Mucosa of gallbladder (tissue), 1 donor: Measurements from ENCODE around the gene C14orf119. TPM values are rescaled to one million over a fixed set of nuclear protein-coding genes. Genes with fewer than 3 reads are reported as not detected.

Source experiments
- DNase-seq: peaks from one replicate; pipeline ENCODE4 v3.0.0-alpha.2; 2020; ENCODE audit warnings: low spot score
- total RNA-seq: library from RNA; stranded (reverse); gene quantifications from one replicate; pipeline ENCODE4 v1.2.1, GENCODE V29; 2021
- donor health status: DM: no; HTN: no; CAD: no.

The C14orf119 gene, protein sequence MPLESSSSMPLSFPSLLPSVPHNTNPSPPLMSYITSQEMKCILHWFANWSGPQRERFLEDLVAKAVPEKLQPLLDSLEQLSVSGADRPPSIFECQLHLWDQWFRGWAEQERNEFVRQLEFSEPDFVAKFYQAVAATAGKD
- total RNA-seq, result 46.1 TPM

DNA sequence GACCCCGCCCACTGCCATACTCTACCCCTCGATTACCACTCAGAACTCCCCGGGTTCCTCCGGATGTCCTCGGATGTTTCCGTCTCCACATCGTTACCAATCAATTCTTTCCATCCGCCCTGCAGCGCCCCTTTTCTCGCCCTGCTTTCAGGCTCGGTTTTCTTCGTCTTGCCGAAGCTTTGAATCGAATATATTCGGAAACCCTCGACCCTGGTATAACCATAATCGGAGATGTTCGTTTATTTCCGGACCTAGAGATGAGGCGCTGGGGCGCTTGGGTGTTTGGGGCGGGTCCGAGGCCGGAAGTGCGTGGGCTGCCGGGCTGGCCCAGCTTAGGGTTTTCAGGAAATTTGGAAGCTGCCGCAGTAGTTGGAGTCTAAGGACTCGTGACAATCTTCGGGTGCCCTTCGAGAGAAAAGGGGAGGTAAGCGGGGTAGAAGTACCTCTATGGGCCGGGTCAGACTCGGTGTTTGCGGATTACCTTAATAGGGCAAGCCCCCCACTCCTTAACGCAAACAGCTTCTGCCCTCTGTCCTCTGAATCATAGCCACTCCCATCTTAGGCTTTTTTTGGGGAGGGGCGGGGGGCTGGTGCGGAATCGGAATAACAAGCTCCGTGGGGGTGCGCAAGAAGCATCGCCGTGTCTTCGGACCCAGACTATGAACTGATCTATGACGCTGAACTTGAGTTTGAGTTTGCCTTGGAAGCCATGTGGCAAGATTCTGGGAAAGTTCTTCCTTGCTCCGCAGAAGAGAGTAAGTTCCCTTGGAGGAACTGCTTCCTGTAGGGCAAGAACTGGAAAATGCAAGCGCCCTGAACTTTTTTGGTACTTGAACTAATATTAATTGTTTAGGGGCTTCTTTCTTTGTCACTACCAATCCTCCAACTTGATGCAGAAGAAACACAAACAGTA is at the start of gene C14orf119:
TSS of gene C14orf119 (plus strand) at position 310 of the 913 bp plus-strand sequence. CDS start 2,154 bp downstream, outside the sequence.
- peak; percentile 100 for DNase-seq

DNA sequence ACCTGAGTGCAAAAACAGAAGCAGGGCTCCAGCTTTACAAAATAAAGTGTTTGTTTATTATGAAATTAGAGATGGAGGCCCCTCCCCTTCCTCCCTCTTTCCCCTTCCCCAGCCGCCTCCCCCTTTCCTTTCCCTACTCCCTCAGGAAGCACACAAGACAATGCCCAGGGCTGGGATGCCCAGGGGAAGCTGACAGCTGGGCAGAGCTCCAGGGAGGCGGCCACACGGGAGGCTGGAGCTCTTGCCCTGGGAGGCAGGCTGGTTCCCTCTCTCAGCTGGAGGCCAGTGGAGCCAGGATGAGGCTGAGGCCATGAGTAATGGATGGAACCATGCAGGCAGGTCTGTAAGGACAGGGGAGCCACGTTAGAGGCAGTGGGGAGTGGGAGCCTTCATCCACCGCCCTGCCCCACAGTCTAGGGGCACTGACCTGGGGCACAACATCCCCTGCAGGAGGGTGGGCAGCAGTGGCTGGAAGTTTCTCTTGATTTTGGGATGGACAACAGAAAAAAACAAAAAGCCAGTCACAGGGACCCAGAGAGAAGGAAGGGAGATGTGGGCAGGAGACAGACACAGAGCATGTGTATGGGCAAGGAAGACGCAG is 48.2 kb upstream of the C14orf119 start:
- DNase-seq, result no peak

DNA sequence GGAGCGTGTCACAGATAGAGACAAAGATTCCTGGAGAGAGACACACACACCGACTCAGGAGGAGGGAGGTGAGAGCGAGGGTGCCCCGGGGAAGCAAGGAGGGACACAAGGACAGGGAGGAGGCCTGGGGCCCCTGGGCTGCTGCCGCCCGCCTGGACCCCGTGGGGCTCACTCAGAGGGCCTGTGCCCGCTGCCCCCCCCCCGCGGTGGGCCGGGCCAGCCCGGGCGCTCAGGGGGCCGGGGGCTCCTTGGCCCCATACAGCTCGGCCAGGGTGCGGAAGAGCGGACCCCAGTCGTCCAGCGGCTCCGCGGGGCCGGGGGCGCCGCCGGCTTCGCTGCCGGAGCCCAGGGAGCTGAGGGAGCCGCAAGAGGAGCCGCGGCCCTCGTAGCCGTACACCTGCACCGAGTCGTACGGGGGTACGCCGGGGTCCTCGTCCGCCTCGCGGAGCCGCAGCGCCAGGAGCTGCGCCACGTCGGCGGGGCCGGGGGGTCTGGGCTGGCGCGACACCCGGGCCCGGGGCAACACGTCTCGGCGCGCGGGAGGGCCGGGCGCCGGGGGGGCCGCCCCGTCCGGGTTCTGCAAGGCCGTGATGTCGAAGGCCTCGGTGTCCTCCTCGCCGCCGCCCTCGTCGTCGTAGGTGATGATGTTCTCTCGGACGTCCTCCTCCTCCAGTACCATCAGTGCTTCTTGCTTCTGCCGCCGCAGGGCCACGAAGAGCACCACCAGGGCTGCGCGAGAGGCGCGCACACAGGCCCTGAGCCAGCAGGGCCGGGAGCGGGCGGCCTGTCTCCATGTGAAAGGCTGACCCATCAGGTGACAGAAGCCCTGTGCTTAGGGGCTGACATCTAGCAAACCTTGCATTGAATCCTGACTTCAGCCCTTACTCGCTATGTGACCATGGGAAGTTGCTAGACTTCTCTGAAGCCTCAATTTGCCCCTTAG is 47.3 kb upstream of the C14orf119 start:
- no peak for DNase-seq

DNA sequence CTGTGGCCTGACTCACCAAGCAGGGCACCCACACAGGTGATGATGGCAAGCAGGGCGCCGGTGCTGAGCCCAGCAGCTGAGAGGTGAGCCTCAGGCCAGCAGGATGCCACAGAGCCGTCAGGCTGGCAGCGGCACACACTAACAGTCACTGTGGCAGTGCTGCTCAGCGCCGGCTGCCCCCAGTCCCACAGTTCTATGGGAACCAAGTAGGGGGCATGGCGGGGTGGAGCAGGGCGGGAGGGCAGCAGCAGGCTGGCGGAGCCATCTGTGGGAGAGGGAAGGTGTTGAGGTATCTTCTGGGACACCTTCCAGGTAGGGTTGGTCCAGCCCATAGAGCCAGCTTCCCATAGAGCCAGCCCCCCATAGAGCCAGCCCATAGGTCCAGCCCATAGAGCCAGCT is 46.3 kb upstream of the C14orf119 start:
- DNase-seq, result no peak

DNA sequence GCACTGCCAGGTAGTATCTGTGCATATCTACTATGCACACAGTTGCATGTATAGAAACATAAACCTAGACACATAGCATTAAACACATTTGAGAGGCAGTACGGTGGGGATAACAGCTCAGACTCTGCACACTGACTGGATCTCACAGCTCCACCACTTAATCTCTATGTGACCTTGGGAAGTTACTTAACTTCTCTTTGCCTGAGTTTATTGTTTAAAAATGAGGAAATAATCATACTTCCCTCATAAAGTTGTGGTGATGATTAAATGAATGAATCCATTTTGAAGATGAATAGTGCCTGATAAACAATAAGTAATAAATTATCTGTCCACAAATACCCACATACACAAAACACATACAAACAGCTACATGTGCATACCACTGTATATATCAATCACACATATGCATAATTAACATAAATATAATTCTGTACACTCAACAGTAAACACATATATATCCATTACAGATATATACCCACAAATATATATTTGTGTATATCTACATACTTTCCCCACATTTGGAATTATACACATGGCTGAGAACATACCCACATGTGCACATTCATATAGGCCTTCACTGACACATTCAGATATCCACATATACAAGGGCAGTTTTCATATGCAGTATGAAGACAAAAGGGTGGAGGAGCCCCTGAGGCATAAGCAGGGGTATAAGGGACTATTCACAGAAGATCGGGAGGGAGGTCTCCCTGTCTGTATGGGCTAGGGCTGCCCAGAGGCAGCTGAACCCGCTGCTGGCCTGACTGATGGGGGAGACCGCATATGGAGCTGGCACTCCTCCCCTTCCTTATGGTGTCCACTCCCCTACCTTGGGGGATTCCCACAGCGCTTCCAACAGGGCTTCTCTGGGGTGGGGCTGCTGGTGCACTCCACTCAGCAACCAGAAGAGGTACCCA is 43.9 kb upstream of the C14orf119 start:
- no peak for DNase-seq

DNA sequence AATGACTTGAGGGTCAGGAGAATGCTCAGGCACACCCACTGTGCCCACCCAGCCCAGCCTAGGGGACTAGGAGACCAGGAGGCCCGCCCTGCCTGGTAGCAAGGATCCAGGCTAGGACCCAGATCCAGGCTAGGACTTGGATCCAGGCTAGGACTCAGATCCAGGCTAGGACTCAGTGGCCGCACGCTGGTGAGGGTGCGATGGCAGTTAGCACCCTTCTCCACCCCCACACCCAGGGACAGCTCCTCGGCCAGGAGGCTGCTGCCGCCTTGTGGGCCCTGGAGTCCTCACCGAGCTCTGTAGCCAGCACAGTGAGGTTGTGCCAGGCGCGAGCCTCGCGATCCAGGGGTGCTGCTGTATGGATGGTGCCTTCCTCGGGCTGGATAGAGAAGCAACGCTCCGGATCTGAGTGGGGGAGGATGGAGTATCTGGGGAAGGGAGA is 43.1 kb upstream of the C14orf119 start:
- DNase-seq, result no peak

DNA sequence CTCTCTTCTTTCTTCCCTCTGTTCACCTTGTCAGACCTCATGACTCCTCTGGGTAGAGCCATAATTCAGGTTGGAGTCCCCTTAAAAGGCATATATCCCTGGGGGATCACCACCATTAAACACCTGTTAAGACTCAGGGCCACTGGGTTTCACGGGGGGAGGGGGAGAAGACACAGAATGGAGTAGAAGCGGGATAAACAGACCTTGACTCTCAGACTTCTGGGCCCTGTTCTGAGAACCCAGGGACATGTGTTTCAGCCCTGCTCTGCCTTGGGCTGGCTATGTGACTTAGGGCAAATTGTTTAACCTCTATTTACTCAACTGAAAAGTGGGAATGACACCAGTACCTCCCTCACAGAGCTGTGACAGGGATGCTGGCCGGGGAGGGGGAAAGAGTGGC is 42.6 kb upstream of the C14orf119 start:
- no peak for DNase-seq

DNA sequence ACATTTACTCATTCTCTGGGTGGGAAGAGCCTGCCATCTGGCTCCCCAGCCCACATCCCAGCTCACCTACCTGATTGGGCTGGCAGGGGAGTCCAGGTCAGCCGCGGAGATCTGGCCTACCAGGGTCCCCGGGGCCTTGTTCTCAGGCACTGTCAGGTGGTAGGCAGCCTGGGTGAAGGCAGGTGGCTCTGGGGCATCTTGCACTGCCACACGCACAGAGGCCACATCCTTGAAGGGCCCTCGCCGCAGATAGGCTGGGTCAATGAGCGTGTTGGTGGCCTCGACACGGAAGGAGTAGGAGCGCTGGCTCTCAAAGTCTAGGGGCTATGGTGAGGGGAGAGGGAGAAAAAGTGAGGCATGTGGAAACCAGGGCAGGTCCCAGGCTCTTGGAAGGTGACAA is 41.9 kb upstream of the C14orf119 start:
- no peak for DNase-seq

DNA sequence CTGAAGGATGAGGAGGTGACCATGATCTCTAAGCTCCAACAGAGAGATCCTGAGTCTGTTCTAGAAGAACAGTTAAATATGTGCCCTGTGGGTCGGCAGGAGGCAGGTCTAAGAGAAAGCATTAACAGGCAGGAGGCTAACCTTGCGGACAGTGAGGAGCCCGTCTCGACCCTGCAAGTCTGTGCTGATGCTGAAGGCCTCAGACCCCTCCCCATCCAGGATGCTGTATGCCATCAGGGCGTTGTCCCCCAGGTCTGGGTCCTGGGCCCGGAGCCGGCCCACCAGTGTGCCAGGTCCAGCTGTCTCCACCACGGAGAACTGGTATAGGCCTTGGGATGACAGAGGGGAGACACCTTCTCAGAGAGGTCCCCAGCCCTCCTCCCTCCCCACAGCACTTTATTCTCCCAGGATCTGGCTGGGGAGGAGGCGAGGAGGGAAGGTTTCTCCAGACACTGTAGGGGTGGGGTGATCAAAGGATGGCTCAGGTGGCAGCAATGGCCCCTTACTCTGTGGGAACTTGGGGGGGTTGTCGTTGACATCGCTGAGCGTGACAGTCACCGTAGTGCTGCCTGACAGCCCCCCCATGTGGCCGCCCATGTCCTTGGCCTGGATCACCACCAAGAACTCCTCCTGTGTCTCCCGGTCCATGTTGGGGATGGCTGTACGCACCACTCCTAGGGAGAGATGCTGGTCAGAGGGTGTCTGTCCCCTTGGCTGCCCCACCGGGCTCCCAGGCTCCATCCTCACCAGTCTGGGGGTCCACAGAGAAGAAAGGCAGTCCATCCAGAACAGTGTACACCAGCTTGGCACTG is 41.1 kb upstream of the C14orf119 start:
- no peak for DNase-seq

DNA sequence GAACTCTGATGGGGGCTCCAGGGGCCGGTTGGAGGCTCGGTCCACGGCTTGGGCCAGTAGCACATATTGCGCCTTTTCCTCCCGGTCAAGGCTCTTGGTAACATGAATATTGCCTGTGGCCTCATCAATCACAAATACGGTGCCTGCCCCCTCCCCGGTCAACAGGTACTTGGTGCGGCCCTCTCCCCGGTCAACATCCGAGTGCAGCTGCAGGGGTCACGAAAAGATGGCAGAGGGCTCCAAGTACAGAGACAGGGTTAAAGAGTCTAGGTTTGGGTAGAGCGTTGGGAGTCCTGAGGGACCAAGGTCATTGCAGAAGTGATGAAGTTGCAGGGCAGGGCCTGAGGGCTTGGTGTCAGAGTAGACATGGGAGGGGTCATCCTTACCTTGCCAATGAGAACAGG is 40.2 kb upstream of the C14orf119 start:
- DNase-seq, result no peak

DNA sequence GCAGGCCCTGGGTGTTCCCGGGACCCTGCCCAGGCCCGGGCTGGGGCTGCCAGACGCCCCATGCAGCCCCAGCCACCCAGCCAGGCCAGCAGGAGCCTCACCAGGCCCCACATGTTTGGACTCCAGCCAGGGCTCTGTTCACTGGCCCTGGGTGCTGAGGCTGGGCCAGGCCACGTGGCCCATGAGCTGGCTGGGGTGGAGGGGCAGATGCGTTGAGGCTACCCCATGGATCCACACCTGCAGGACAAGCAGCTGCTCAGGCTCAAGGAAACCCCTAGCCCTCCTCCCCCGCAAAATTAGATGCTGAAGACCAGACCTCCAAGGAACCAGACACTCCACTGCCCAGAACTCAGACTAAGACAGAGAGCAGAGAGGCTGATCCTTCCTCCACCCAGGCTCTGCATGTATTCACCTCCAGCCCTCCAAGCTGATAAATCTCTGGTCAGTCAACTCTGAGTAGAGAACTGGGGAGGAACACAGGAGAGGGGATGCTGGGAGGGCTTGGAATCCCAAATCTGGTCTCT is 39.6 kb upstream of the C14orf119 start:
- no peak for DNase-seq

DNA sequence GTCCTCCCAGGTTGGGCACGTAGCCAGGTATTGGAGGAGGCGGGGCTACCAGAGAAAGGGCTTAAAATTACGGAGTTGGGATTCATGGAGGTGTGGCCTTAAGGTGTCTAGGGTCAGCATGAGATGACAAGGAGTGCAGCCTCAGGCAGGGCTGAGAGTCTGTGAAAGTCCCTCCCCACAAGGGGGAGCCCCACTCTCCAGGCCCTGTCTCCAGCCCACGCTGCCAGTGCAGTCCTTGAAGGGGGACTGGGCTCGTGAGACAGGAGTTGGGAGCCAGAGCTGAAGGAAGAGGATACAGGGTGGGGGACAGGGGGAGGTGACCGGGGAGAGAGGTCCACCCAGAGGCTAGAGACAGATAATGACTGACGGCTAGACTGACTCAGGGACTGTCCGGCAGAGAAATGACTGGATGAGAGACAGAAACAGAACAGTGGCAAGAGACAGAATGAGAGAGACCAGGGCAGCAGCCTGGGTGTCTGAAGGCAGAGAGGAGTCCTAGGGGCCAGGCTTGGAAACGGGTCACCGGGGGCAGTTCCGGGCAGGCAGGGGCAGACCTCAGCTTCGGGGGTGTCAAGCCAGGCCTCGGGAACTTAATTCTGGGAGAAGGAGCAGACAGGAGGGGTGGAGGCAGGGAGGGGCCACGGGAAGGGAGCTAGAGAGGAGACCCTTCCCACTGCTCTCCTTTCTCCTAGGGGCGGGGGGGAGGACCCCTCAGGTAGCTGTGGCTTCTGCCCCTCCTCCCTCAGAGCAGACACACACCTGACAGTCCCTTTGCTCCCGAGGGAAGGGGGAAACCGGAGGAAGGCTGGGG is 39.0 kb upstream of the C14orf119 start:
- DNase-seq, result peak; percentile 61

DNA sequence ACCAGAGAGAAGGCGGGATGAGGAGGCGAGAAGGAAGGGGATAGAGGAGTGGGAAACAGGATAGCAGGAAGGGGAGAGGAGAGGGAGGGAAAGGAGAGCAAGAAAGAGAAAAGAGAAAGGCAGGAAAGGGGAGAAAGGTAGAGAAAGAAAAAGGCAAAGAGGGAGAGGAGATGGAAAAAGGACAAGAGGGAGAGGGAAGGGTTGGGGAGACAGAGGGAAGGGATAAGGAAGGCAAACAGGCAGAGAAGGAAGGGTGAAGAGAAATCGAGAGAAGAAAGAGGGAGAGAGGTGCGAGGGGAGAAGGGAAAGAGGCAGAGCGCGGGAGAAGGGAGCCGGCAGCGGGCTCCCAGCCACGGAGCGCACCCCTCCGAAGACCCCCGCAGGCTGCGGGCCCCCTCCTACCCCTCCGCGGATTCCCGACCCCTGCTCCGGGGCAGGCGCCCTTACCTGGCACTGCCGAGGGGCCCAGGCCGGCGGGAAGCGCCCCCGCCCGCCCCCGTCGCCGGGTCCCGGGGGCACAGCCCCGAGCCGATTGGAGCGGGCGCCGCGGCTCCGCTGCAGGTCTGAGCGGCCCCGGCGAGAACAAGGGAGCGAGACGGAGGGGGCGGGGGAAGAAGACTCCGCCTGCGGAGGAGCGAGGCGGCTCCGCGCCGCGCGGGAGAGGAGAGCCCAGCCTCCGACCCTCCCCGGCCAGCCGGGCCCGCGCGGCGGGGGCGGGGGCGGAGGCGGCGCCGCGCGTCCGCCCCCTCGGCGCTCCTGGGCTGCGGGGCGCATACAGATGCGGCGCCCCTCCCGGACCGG is 38.1 kb upstream of the C14orf119 start, which contains the start of gene CDH24:
TSS of gene CDH24 (minus strand) at position 565 of the 801 bp plus-strand sequence. CDS start 1,787 bp downstream, outside the sequence.
- peak; percentile 74 for DNase-seq

DNA sequence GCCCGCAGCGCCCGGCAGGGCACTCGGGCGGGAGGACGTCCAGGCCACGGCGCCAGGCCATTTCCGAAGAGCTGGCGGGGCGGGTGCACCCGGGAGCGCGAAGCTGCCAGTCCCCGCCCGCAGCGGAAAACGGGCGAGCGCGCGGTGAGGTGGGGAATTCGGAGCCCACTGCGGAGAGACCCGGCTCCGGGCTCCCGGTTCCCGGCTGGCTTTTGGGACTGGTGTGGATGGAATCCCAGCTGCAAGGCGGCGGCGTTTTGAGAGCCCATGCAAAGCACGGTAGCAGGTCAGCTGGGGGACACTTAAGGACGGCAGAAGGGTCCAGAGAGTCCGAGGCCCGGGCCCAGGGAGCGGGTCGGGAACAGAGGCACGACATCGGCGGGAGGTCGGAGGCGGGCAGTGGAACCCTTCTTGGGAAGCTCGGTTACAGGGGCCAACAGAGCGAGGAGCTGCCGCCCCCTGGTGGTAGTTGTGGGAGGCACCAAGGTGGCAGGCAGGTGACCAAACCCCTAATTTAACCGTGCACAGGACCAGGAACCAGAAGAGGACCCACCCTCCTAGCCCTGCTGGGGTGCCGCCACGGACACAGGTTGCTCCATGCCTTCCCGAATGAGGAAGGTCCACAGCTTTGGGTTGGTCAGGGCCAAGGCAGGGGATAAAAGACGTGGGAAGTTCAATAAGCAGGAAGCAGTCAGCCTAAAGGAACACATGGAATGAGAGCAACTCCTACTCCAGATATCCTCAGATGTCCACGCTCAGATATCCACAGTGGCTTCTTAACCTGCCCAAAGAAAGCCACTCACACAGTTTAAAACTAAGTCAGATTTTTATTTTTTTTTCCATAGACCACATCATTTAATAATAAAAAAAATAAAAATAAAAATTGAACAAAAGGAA is 37.3 kb upstream of the C14orf119 start:
- peak; percentile 90 for DNase-seq

DNA sequence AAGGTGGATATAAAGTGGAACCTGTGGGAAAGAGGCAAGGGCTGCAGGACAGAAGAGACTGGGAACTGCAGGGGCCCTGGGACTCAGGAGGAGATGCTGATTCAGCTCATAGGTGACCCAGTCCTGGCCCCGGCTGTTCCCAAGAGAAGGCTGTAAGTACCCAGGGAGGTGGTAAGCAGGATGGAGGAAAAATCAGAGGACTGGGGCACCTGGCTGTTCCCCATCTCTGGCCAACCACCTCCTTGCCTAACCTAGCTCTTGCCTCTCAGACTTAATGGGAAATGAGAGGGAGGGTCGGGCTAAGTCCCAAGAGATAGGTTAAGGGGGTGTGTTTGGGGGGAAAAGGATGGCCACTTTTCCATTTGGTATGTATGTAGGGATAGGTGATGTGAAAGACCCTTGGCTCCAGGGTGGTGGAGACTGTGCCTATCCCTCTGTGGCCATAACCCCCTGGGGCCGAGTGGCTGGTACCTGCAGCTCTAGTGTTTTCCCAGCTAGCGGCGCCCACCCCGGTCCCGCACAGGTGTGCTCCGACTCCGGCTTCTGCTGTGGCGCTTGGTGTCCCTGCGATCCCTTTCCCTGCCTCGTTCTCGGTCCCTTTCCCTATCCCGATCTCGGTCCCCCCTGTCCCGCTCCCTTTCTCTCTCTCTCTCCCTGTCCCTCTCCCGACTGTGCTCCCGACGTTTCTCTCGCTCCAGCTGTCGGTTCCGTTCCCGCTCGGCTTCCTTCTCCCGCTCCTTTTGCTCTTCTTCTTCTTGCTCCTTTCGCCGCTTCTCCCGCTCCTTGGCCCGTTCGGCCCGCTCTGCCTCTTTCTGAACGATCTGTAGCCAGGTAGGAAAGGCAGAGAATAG is 36.4 kb upstream of the C14orf119 start:
- no peak for DNase-seq
